ENCODE measurements around the gene IL1F10. TPM values are rescaled to one million over a fixed set of nuclear protein-coding genes. Genes with fewer than 3 reads are reported as not detected.

Gene IL1F10
- polyA plus RNA-seq, 1 donor from 2014 or later = not detected

- Histone ChIP-seq H3F3A (ENCODE audit: insufficient read depth, low read length, poor library complexity, severe bottlenecking) (no peaks in the 10 kb centered on the region), H3K9me2 (ENCODE audit: insufficient read depth, low read length) (no peaks in the 10 kb centered on the region), H4K20me1 (ENCODE audit: insufficient read depth) (no peaks in the 10 kb centered on the region), H3K4me2 (ENCODE audit: low read length) (no peak overlapping the region), H2AFZ (ENCODE audit: low read depth, low read length) (no peak overlapping the region), H3K27me3 (ENCODE audit: insufficient read depth, low read depth, low read length) (no peaks in the 10 kb centered on the region), H3K79me2 (replicated peaks; ENCODE audit: insufficient read depth, low read length) (no peaks in the 10 kb centered on the region), H3K9me3 (ENCODE audit: low read length) (no peaks in the 10 kb centered on the region), H3K4me3 (ENCODE audit: low read length) (no peak overlapping the region), H3K36me3 (ENCODE audit: insufficient read depth, low read length) (no peaks in the 10 kb centered on the region), H3K27ac (ENCODE audit: low read length) (no peak overlapping the region), H3K9ac (ENCODE audit: low read length) (no peak overlapping the region)
- TF ChIP-seq TAF1 (IDR thresholded peaks at IDR 0.05; ENCODE audit: low read depth) (no peak), EZH2 (IDR thresholded peaks at IDR 0.05; ENCODE audit: borderline replicate concordance, insufficient read depth, low read length, poor library complexity, severe bottlenecking) (no peak), REST (IDR thresholded peaks at IDR 0.05; ENCODE audit: borderline replicate concordance) (no peak), EP300 (conservative IDR thresholded peaks at IDR 0.05; ENCODE audit: poor library complexity, severe bottlenecking) (no peak), RAD21 (conservative IDR thresholded peaks at IDR 0.05) (no peak), MXI1 (conservative IDR thresholded peaks at IDR 0.05; ENCODE audit: poor library complexity, severe bottlenecking) (no peak), CTCF (IDR thresholded peaks at IDR 0.05; ENCODE audit: poor library complexity, severe bottlenecking) (no peak), SMC3 (conservative IDR thresholded peaks at IDR 0.05; ENCODE audit: poor library complexity) (no peak), POLR2AphosphoS5 (IDR thresholded peaks at IDR 0.05) (no peak)
Observed at GRCh38 chr2:113118263-113118657, 50.5 kb downstream of the IL1F10 start.

- Histone ChIP-seq H3K36me3 (ENCODE audit: insufficient read depth, low read length) (no peaks in the 10 kb centered on the region), H4K20me1 (ENCODE audit: insufficient read depth) (no peaks in the 10 kb centered on the region), H3K4me2 (ENCODE audit: low read length) (no peak overlapping the region), H3F3A (ENCODE audit: insufficient read depth, low read length, poor library complexity, severe bottlenecking) (no peaks in the 10 kb centered on the region), H2AFZ (ENCODE audit: low read depth, low read length) (no peak overlapping the region), H3K27ac (ENCODE audit: low read length) (no peak overlapping the region), H3K9me3 (ENCODE audit: low read length) (no peaks in the 10 kb centered on the region), H3K27me3 (ENCODE audit: insufficient read depth, low read depth, low read length) (no peaks in the 10 kb centered on the region), H3K9ac (ENCODE audit: low read length) (no peak overlapping the region), H3K4me3 (ENCODE audit: low read length) (no peak overlapping the region), H3K79me2 (replicated peaks; ENCODE audit: insufficient read depth, low read length) (no peaks in the 10 kb centered on the region), H3K9me2 (ENCODE audit: insufficient read depth, low read length) (no peaks in the 10 kb centered on the region)
- TF ChIP-seq TAF1 (IDR thresholded peaks at IDR 0.05; ENCODE audit: low read depth) (no peak), POLR2AphosphoS5 (IDR thresholded peaks at IDR 0.05) (no peak), MXI1 (conservative IDR thresholded peaks at IDR 0.05; ENCODE audit: poor library complexity, severe bottlenecking) (no peak), REST (IDR thresholded peaks at IDR 0.05; ENCODE audit: borderline replicate concordance) (no peak), EZH2 (IDR thresholded peaks at IDR 0.05; ENCODE audit: borderline replicate concordance, insufficient read depth, low read length, poor library complexity, severe bottlenecking) (no peak), EP300 (conservative IDR thresholded peaks at IDR 0.05; ENCODE audit: poor library complexity, severe bottlenecking) (no peak), SMC3 (conservative IDR thresholded peaks at IDR 0.05; ENCODE audit: poor library complexity) (no peak), CTCF (IDR thresholded peaks at IDR 0.05; ENCODE audit: poor library complexity, severe bottlenecking) (no peak)
Observed at GRCh38 chr2:113119111-113119510, 51.3 kb downstream of the IL1F10 start.
